Femur (tissue), 1 donor: Measurements from ENCODE around the gene EXTL1.

Experiments used
- DNase-seq: peaks from one replicate; pipeline ENCODE4 v3.0.0-alpha.2; 2017

Gene EXTL1

DNA sequence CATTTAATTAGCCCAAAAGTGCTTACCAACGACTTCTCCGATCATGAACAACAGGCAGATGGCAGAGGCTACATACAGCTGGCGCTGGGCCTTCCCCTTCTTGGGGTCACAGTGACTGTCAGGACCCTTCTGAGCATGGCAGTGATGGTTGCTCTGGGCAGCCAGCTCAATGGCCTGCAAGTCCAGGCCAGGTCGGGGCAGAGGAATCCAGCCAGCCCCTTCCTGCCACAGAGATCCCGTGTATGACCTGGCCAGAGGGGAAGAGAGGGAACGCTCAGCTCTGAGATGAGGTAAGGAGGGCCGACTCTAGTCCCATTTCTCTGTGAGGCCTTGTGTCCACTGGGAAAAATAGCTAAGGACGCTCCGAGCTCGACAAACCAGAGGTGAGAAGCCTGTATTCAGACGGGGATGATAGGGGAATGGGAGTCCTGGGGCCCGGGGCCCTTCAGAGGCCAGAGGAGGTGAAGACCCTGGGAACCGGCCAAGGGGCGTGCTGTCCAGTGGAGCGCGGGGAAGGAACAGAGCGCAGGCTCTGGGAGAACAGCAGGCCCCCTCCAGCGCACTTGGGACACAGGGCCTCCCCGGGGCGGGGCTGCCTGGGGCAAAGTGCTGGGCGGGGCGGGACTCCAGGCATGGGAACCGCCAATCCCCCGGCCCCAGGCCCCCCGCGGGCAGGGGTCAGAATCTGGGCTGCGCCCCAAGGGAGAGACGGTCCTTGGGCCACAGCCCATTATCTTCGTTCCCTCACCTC lies 23.6 kb downstream of the EXTL1 start:
- DNase-seq, result no peak

- DNase-seq, result no peak
These were observed 24.2 kb downstream of the EXTL1 start, which contains the start of gene SLC30A2 for GRCh38 chr1:26045722-26046245. TSS of gene SLC30A2 (minus strand) at chr1:26046118. CDS start at chr1:26045896, 222 bp downstream.

GRCh38 chr1:26046246-26047095 lies 24.9 kb downstream of the EXTL1 start:
- no peak for DNase-seq

DNA sequence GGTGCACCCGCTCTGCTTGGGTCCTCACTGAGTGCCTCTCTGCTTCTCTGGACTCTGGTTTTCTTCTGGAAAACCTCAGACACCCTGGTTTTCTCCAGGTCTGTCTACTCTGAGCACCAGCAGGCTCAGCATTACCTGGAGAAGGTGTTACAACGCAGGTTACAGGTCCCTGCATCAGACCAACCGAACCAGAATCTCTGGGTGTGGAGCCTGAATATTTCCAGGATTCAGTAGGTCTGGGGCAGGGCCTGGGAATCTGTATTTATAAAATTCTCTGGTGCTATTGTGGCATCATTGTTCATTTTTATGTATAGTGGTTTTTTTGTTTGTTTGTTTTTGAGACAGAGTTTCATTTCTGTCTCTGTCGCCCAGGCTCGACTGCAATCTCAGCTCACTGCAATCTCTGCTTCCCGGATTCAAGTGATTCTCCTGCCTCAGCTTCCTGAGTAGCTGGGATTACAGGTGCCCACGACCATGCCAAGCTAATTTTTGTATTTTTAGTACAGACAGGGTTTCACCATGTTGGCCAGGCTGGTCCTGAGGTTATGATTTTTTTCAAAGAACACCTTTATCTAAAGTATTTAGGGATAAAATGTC lies 25.8 kb downstream of the EXTL1 start:
- no peak for DNase-seq

- no peak for DNase-seq
These were observed 28.1 kb downstream of the EXTL1 start for GRCh38 chr1:26049531-26050247.

GRCh38 chr1:26050248-26050640 lies 28.7 kb downstream of the EXTL1 start:
- no peak for DNase-seq

DNA sequence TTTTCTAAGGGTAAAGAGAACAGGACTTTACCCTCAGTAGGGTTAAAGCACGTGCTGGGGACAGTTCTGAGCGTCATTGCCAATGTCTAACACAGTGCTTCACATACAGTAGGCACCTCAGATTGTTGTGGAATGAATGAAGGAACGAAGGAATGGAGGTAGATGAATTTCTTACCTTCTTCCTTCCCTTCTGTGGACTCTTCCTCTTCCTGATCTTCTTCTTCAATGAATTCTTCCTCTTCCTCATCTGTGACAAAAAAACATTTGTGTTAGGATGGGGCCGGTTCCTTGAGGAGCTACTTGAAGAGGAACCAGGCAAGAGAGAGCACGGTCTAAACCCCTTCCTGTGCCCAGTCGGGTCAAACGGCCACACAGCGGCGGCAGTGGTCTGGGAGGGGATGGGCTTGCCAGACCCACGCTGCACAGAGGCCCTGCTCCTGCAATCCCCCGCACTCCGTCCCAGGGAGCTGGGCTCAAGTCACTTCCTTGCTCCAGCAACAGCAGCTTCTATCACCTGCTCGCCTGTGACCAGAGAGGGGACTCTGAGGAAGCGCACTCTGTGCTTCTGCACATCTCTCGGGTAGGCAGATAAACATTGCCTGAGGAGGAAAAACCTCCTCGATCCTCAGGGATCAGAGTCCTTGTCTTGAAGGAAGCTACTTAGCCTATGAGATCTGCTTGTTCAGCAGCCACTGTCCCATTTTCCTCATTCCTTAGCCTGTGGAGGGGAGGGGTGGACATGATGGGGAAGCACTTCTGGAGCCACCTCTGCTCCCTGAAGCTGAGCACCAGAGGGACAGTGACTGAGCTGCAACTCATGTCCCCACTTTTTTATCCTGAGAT lies 32.4 kb downstream of the EXTL1 start:
- DNase-seq, result no peak

DNA sequence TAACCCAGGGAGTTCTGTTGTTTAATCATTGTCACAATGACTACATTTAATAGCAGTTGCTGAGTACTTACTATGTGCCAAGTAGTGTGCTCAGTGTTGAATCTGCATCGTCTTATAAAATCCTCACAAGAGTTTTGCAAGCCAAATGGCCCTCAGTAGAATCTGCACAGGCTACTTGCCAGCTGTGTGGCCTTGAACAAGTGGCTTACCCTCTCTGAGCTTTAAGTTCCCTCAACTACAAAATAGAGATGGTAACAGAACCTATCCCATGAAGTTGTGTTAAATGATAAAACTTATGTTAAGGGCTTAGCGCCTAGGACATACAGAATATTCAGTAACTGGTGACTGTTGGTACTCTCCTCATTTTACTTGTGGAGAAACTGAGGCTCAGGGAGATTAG lies 33.5 kb downstream of the EXTL1 start:
- no peak for DNase-seq

- no peak for DNase-seq
These were observed 35.6 kb downstream of the EXTL1 start for GRCh38 chr1:26057189-26057588.

DNA sequence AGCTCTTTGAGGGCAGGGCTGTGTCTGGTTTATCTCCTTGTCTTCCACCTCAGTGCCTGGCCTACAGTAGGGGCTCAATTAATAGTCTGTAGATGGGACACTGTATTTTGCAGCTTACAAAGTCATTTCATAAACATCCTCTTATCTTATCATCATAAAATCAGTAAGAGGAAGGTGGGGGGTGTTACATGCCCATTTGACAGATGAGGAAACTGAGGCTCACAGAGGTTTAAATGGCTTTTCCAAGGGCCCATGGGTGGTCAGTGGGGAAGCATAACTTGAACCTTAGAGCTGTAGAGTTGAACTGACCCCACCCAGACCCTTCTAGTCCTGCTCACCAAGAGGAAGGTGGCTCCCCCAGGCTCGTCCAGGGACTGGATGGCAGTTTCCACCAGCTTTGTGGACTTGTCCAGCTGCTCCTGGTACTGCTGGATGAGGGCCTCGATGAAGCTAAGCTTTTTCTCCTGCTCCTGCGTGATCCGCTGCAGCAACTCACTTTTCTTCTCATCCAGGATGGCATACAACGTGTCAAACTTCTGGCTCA lies 36.5 kb downstream of the EXTL1 start:
- DNase-seq, result no peak

GRCh38 chr1:26059906-26060305 lies 38.3 kb downstream of the EXTL1 start:
- DNase-seq, result no peak

- no peak for DNase-seq
These were observed 39.4 kb downstream of the EXTL1 start for GRCh38 chr1:26060832-26061574.

DNA sequence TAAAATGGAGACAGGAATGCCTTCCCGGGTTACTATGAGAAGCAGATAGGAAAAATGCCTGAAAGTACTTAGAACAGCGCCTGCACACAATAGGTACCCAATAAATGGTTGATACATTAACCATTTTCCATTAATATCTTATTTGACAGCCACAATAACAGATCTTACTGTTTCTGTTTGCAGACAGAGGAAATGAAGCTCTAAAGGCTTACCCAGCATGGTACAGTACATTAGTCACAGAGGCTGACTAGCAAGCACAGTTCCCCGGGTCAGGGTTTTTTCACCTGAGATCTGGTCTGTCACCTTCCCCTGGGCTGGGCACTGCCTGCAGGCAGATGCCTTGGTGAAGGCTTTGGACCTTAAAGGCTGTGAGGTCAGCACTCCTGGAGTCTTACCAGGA lies 43.0 kb downstream of the EXTL1 start:
- no peak for DNase-seq

DNA sequence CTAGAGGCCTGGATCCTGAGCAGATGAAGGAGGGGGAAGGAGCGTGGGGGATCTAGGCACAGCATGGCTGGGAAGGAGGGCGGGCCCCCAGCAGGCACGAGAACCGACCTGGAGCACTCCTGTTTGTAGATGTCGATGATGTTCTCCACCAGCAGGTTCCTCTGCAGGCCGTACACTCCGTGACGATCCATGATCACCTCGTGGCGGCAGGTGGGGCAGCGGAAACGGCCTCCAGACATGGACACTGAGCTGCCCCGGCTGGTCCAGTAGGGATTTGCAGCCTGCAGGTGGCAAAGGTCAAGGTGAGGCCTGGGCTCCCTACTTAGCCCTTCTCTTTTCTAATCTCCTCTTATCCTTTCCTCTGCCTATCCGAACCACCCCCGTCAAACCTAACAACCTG lies 44.6 kb downstream of the EXTL1 start:
- DNase-seq, result no peak

GRCh38 chr1:26066857-26067256 lies 45.3 kb downstream of the EXTL1 start:
- DNase-seq, result peak; percentile 41

DNA sequence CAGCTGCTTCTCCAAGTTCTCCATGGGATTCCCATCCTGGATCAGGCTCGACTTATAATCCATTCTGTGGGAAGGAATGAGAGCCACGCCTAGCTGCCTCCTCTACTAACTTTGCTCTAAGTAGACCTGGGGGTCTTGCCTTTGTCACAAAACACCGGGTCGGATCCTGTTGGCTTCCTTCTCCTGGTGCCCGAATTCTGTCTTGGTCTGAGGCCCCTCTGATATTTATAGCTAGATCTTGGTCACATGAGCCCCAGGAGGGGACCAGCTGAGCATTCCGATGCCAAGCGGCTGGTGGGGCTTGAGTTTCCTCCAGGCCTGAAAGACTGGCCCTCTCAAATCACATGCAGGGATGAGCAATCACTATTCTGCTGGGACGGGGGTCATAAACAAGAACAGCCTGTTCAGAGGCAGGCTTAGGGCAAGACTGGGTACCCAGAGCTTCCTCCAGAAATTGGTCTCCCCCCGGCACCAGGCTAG lies 45.9 kb downstream of the EXTL1 start, which contains the start of gene TRIM63:
Gene TRIM63, minus strand, starts transcription at position 199 of the 480 bp plus-strand sequence. Its CDS starts 136 bp downstream, at position 63.
- peak; percentile 56 for DNase-seq

- no peak for DNase-seq
These were observed 48.3 kb downstream of the EXTL1 start for GRCh38 chr1:26069941-26070295.

DNA sequence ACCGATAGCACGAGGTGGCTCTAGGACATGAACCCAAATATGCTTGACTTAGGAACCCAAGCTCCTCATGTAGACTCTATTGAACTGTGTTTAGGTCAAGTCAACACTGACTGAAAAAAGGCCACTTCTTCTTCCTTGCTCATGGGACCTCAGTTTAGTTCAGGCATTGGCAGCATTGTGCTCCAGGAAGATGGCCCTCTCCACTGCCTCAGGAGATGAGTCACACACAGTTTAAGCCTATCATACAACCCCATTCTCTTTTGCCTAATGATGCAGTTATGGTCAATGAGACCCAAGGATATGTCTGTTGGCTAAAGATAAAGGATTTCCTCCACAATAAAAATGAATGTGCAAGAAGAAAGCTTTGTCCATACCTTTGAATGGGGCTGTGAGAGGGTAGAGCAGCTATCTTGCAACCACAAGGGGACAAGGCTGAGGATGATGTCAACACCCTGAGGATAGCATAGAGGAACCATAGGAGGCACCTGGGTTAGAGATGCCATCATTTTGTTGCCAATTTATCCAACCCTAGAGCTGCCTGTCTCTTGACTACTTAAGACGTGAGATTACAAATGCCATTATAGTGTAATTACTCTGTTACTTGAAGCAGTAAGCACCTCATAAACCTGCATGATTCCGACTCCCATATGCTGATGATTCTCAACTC lies 48.9 kb downstream of the EXTL1 start:
- DNase-seq, result no peak

DNA sequence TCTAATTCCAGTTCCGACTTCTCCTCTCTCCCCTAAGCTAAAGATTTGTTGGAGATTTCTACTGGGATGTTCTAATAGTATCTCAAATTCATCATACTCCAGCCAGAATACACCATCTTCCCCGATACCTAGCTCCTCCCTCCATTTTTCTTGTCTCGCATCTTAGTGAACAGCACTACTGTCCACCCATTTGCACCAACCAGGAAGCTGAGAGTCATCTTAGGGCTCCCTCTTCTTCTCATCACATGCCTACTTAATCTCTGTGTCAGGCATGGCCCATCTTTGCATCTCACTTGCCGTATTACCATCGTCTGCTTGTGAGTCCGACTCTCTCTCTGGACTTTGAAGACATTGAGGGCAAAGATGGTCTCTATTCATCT lies 49.4 kb downstream of the EXTL1 start:
- DNase-seq, result no peak

DNA sequence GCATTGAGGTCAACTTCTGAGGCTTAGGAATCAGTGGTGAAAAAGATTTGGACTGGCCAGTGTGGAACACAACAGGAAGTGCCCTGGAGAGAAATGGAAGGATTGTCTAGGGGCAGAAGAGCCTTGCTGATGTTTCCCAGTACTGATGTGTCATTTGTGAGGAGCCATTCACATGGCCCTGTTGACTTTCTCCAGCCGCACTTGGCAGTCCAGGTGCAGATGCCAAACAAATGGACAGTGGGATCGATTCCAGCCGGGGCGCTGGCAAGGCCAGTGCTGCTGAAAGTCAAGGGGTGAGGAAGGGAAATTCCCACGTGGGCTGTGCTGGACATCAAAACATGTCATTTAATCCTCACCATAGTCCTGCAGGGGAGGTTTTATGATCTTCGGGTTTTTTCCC lies 50.7 kb downstream of the EXTL1 start:
- no peak for DNase-seq
